OCI-LY7 (cell line): ENCODE data around the gene LIPH.

Source experiments
- EZH2phosphoT487 ChIP-seq: fragments of 200-600 bp; sonication (generic); IDR thresholded peaks from 2 replicates; pipeline ENCODE4 v1.6.1; 2018; ENCODE audit warnings: low read depth, borderline replicate concordance, mild to moderate bottlenecking, mixed run types, antibody characterized with exemption, low read length, moderate library complexity, mixed read lengths
- TF ChIP-seq, protein P1 (sequence below): fragments of 200-600 bp; sonication (generic); conservative IDR thresholded peaks from 2 replicates; pipeline ENCODE4 v1.5.1; 2014; ENCODE audit warnings: mild to moderate bottlenecking, antibody characterized with exemption, low read length, moderate library complexity, mixed read lengths

DNA sequence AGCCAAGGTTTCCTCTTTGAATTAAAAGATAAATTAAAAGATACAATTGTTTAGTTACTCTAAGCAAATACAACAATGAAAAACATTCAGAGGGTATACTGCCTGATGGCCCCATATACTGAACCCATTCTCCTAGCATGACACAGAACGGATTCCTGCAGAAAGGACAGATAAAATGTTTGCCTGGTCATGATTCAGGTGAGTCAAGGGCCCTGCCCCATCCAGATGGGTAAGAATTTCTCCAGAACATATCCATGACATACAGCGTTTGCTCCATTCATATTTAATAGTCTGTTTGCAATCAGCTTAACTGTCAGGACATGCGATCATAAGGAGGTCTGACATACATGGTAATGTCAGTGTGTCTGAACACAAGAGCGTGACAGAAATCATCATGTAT lies 62.1 kb downstream of the LIPH start:
- TF ChIP-seq, protein P1, sequence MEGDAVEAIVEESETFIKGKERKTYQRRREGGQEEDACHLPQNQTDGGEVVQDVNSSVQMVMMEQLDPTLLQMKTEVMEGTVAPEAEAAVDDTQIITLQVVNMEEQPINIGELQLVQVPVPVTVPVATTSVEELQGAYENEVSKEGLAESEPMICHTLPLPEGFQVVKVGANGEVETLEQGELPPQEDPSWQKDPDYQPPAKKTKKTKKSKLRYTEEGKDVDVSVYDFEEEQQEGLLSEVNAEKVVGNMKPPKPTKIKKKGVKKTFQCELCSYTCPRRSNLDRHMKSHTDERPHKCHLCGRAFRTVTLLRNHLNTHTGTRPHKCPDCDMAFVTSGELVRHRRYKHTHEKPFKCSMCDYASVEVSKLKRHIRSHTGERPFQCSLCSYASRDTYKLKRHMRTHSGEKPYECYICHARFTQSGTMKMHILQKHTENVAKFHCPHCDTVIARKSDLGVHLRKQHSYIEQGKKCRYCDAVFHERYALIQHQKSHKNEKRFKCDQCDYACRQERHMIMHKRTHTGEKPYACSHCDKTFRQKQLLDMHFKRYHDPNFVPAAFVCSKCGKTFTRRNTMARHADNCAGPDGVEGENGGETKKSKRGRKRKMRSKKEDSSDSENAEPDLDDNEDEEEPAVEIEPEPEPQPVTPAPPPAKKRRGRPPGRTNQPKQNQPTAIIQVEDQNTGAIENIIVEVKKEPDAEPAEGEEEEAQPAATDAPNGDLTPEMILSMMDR: no peak
- TF ChIP-seq EZH2phosphoT487: no peak
